ENCODE measurements around the gene ART1. TPM values are rescaled to one million over a fixed set of nuclear protein-coding genes. Genes with fewer than 3 reads are reported as not detected.

The ART1 gene
- total RNA-seq, 1 experiment from 2014 or later = not detected

GRCh38 chr11:3639841-3640240, 5.1 kb upstream of the ART1 start:
- no peak overlapping the region for H3K14ac ChIP-seq (ENCODE audit: insufficient read depth, low read length)
- no peak overlapping the region for H3K4ac ChIP-seq (ENCODE audit: low read depth, low read length)
- no peaks in the 10 kb centered on the region for H3K79me1 ChIP-seq (ENCODE audit: insufficient read depth, low read depth, low read length, poor library complexity, severe bottlenecking)
- no peak overlapping the region for H3K23ac ChIP-seq (ENCODE audit: insufficient read length, low read depth, low read length)
- Mint-ChIP-seq H3K36me3 (ENCODE audit: insufficient read depth in 1 of 3, low read depth in 3 of 3) (peaks cover 5 to 13% (median 7%) of the 10 kb centered on the region in 3 experiments; a peak in 5 of 7 replicates), H3K9me3 (peaks cover 7 to 13% of the 10 kb centered on the region in 2 experiments), H3K27me3 (ENCODE audit: low read depth) (peaks cover 17% of the 10 kb centered on the region), H3K4me3 (no peak overlapping the region), H3K4me1 (peaks cover 9 to 18% of the 10 kb centered on the region in 2 experiments), H3K27ac (no peak overlapping the region)
- H2BK5ac ChIP-seq (ENCODE audit: insufficient read length, low read length) = no peak overlapping the region
- no peak overlapping the region for H3T11ph ChIP-seq (ENCODE audit: low read length)
- H4K5ac ChIP-seq (ENCODE audit: insufficient read length, low read depth, low read length) = no peak overlapping the region
- no peak overlapping the region for H2BK15ac ChIP-seq (ENCODE audit: low read depth, low read length)
- no peak overlapping the region for H3K18ac ChIP-seq (ENCODE audit: insufficient read length, low read depth, low read length)
- H2BK20ac ChIP-seq (ENCODE audit: low read depth, low read length, poor library complexity, severe bottlenecking) = no peak overlapping the region
- no peak overlapping the region for H3K9ac ChIP-seq (ENCODE audit: extremely low read depth, insufficient read length, low read length)
- DNase-seq = no peak
- H4K20me1 ChIP-seq (ENCODE audit: control insufficient read depth, insufficient read depth, insufficient read length) = no peaks in the 10 kb centered on the region
- H4K91ac ChIP-seq (ENCODE audit: insufficient read length, low read depth, low read length) = no peak overlapping the region
- H3K27ac ChIP-seq (ENCODE audit: insufficient read length, low read depth, low read length) = no peak overlapping the region
- H2BK120ac ChIP-seq (ENCODE audit: low read depth, low read length, poor library complexity, severe bottlenecking) = no peak overlapping the region
- no peak overlapping the region for H2BK12ac ChIP-seq (ENCODE audit: insufficient read length, low read depth, low read length)
- H3K4me1 ChIP-seq (ENCODE audit: insufficient read depth, low read length) = no peaks in the 10 kb centered on the region
- no CpG with 5 or more reads among the region's 14 CpGs for WGBS (ENCODE audit: extremely low coverage, insufficient read length, low lambda C conversion rate)
- TF ChIP-seq CTCF (conservative IDR thresholded peaks at IDR 0.05) = no peak
- H3K4me2 ChIP-seq (ENCODE audit: insufficient read depth, insufficient read length, low read length) = no peak overlapping the region
- no peak overlapping the region for H4K8ac ChIP-seq (replicated peaks; ENCODE audit: insufficient read length, low read depth, low read length)
- no peaks in the 10 kb centered on the region for H3K9me3 ChIP-seq (ENCODE audit: control insufficient read depth, low read depth, low read length)
- H3K56ac ChIP-seq (ENCODE audit: insufficient read length, low read depth, low read length) = no peak overlapping the region
- no peaks in the 10 kb centered on the region for H3K27me3 ChIP-seq (ENCODE audit: insufficient read depth, low read length)
- H3K79me2 ChIP-seq (ENCODE audit: insufficient read depth, low read length) = no peaks in the 10 kb centered on the region
- no peak overlapping the region for H2AFZ ChIP-seq (ENCODE audit: low read length)
- H2AK5ac ChIP-seq (ENCODE audit: insufficient read length, low read length) = no peak overlapping the region
- peaks cover 13% of the 10 kb centered on the region for H3K23me2 ChIP-seq (ENCODE audit: insufficient read length, low read depth, low read length, poor library complexity, severe bottlenecking)
